ENCODE data around the gene LCE2A. TPM values are rescaled to one million over a fixed set of nuclear protein-coding genes. Genes with fewer than 3 reads are reported as not detected.

Gene LCE2A
- total RNA-seq, 4 donors from 2014 or later: not detected

DNA sequence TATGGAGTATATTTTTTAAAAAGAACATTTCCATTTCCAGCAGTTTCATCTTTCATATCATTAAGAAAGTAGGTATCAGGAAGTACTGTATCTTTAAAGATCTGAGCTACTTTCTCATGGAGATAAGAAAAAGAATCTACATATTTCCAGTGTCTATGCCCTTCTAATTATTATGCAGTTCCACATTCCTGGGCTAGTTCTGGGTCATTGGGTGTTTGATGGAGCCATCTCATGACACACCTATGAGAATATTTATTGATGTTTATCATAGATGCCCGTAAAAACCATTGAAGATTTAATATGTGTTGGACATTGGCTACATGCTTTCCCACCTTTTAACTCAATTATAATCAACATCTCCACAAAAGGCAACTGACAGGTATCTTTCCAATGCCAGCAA is 30.8 kb downstream of the LCE2A start:
- H3K4me1 ChIP-seq: no peaks in the 10 kb centered on the region
- no peak overlapping the region for H3K27ac ChIP-seq
- no peaks in the 10 kb centered on the region for H3K9me3 ChIP-seq
- no peak overlapping the region for H3K4me3 ChIP-seq (replicated peaks in 1 of 3)
- H3K36me3 ChIP-seq: no peaks in the 10 kb centered on the region
- intact Hi-C loops (cut with DNase I): no loop called here
- no peak for TF ChIP-seq CTCF (IDR thresholded peaks at IDR 0.05)
- no peak for TF ChIP-seq POLR2A (IDR thresholded peaks at IDR 0.05)
- 75 to 92% methylated on average over 1 of the region's 1 CpG for WGBS, 2 donors
- no peaks in the 10 kb centered on the region for H3K27me3 ChIP-seq
- DNase-seq: no peak

DNA sequence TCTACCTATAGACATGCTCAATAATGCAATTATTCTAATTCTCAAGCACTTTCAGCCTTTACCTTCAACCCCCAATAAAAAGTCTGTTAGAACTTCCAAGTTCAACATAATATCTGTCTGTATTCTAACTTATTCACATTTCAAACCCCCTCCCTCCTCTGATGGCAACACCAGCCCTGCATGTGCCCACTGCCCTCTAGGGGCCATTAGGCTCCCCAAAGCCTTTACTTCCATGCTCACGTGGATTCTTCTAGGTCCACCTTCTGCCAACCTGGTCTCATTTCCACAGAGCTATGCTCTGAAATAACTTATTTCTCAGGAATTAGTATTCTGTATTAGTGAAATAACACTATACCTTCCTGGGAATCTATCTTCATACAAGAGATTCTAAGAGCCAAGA is 37.5 kb downstream of the LCE2A start:
- no peak overlapping the region for H3K4me3 ChIP-seq (replicated peaks in 1 of 3)
- no peak overlapping the region for H3K27ac ChIP-seq
- intact Hi-C loops (cut with DNase I): no loop called here
- no peaks in the 10 kb centered on the region for H3K4me1 ChIP-seq
- no peak for DNase-seq
- no peaks in the 10 kb centered on the region for H3K9me3 ChIP-seq
- no peak for TF ChIP-seq POLR2A (IDR thresholded peaks at IDR 0.05)
- no peak for TF ChIP-seq CTCF (IDR thresholded peaks at IDR 0.05)
- H3K36me3 ChIP-seq: no peaks in the 10 kb centered on the region
- no peaks in the 10 kb centered on the region for H3K27me3 ChIP-seq
- 20 to 32% methylated on average over 1 of the region's 1 CpG for WGBS, 2 donors

GRCh38 chr1:152737997-152738396 is 39.9 kb downstream of the LCE2A start:
- DNase-seq: no peak
- H3K4me3 ChIP-seq (replicated peaks in 1 of 3): no peak overlapping the region
- H3K9me3 ChIP-seq: no peaks in the 10 kb centered on the region
- no peak overlapping the region for H3K27ac ChIP-seq
- TF ChIP-seq POLR2A (IDR thresholded peaks at IDR 0.05) (no peak), CTCF (IDR thresholded peaks at IDR 0.05) (no peak)
- WGBS, 2 donors: 84 to 89% methylated on average over 5 of the region's 5 CpGs
- H3K4me1 ChIP-seq: no peaks in the 10 kb centered on the region
- no peaks in the 10 kb centered on the region for H3K36me3 ChIP-seq
- intact Hi-C loops (cut with DNase I): no loop called here
- no peaks in the 10 kb centered on the region for H3K27me3 ChIP-seq

DNA sequence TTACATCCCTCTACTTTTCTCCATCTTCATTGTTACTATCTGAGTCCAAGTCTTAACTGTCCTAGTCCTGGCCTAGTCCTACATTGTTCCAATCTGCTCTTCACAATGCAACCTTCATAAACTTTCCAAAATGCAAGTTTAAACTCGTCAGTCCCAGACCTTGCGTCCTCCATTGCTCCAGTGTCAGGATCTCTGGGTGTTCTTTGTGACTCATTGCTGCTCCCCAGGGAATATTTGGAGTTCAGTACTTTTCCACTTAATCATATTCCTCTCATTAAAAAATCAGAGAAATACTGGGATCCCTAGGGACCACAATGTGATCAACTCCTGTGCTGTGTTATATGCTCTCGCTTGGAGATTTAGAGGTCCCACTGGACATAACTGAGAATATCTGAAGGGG is 41.7 kb downstream of the LCE2A start:
- Histone ChIP-seq H3K36me3 (no peaks in the 10 kb centered on the region), H3K9me3 (no peaks in the 10 kb centered on the region), H3K27ac (no peak overlapping the region), H3K4me1 (no peaks in the 10 kb centered on the region), H3K27me3 (no peaks in the 10 kb centered on the region), H3K4me3 (replicated peaks in 1 of 3) (no peak overlapping the region)
- WGBS, 2 donors: 84 to 88% methylated on average over 3 of the region's 3 CpGs
- no peak for DNase-seq
- TF ChIP-seq CTCF (IDR thresholded peaks at IDR 0.05) (no peak), POLR2A (IDR thresholded peaks at IDR 0.05) (no peak)
- intact Hi-C loops (cut with DNase I): no loop called here

DNA sequence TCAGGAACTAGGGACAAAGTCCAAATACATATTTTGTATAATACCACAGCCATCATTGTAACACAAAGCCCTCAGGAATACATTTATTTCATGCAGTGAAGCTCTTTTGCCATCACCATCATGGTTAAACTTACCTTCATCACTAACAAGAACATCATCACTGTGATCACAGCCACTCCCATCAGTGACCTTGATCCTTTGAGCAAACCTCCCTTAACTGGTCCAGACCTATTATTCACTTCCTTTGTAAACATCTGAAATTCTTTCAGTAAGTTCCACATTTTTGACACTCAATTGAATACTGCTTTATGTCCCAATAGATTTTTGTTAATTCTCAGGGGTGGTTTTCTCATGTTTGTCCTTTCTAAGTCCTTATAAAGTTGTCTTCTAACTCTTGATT is 43.5 kb downstream of the LCE2A start:
- no peak for TF ChIP-seq POLR2A (IDR thresholded peaks at IDR 0.05)
- TF ChIP-seq CTCF (IDR thresholded peaks at IDR 0.05): no peak
- H3K36me3 ChIP-seq: no peaks in the 10 kb centered on the region
- DNase-seq: no peak
- intact Hi-C loops (cut with DNase I): no loop called here
- H3K27me3 ChIP-seq: no peaks in the 10 kb centered on the region
- no peak overlapping the region for H3K4me3 ChIP-seq (replicated peaks in 1 of 3)
- no peaks in the 10 kb centered on the region for H3K4me1 ChIP-seq
- H3K27ac ChIP-seq: no peak overlapping the region
- H3K9me3 ChIP-seq: no peaks in the 10 kb centered on the region
